Measurements from ENCODE around the gene KCNQ1.

Gene KCNQ1

DNA sequence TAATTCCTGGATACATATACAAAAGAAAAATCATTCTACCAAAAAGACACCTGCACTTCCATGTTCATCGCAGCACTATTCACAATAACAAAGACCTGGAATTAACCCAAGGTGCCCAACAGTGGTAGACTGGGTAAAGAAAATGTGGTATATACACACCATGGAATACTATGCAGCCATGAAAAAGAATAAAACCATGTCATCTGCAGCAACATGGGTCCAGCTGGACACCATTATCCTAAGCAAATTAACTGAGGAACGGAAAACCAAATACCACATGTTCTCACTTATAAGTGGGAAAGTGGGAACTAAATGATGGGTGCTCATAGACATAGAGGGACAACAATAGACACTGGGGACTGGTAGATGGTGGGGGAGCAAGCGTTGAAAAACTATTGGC is 5.0 kb upstream of the KCNQ1 start:
- Histone ChIP-seq H3K4me3 (replicated peaks; ENCODE audit: low read depth, low read length) (no peak overlapping the region), H3K27me3 (replicated peaks; ENCODE audit: control insufficient read depth, insufficient read depth, low read length) (no peaks in the 10 kb centered on the region), H3K36me3 (ENCODE audit: control insufficient read depth, insufficient read depth, low read length) (no peaks in the 10 kb centered on the region)
- TF ChIP-seq CTCF (IDR thresholded peaks at IDR 0.05; ENCODE audit: insufficient read depth, low read length, poor library complexity, severe bottlenecking): no peak
- DNase-seq (ENCODE audit: extremely low read depth, insufficient read length): no peak

DNA sequence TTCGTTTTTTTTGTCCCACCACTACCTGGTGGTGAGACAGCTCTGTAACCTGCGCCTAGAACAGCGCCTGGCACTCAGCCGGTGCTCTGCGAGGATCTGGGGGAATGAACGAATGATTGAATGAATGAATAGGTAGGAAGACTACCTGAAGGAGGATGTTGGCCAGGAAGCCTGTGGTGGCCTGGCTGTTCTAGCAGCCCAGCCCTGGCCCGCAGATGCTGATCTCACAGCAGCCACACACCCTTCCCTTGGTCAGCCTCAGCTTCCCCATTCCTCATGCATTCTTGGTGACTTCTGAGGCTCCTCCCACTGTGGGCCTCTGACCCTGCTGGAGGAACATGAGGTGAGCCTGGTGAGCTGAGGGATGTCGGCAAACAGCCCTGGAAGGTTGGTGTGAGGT is 4.2 kb upstream of the KCNQ1 start:
- Histone ChIP-seq H3K4me3 (replicated peaks; ENCODE audit: low read depth, low read length) (no peak overlapping the region), H3K27me3 (replicated peaks; ENCODE audit: control insufficient read depth, insufficient read depth, low read length) (no peaks in the 10 kb centered on the region; the same call in 1 of the 2 replicates), H3K36me3 (ENCODE audit: control insufficient read depth, insufficient read depth, low read length) (no peaks in the 10 kb centered on the region)
- TF ChIP-seq CTCF (IDR thresholded peaks at IDR 0.05; ENCODE audit: insufficient read depth, low read length, poor library complexity, severe bottlenecking): no peak
- DNase-seq (ENCODE audit: extremely low read depth, insufficient read length): no peak

DNA sequence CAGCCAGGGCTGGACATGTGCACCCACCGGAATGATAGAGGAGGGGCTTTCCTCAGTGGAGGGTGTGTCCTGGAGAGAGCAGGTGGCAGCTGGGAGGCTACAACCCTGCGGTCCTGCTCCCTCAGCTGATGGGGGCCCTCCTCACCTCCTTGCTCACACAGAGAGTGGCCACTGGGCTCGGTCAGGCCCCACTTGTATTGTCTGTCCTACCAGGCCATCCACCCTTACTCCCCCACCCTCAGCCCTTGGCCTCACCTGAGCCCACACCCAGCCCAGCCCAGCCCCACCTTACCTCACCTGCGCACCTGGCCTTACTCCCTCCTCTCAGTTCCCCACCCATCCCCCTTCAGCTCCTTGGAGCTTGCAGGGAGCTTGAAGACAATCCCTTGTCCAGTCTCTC is 3.6 kb upstream of the KCNQ1 start:
- no peak for TF ChIP-seq CTCF (IDR thresholded peaks at IDR 0.05; ENCODE audit: insufficient read depth, low read length, poor library complexity, severe bottlenecking)
- H3K36me3 ChIP-seq (ENCODE audit: control insufficient read depth, insufficient read depth, low read length): no peaks in the 10 kb centered on the region
- DNase-seq (ENCODE audit: extremely low read depth, insufficient read length): no peak
- no peak overlapping the region for H3K4me3 ChIP-seq (replicated peaks; ENCODE audit: low read depth, low read length)
- peaks cover under 1% of the 10 kb centered on the region; the same call in 1 of the 2 replicates for H3K27me3 ChIP-seq (replicated peaks; ENCODE audit: control insufficient read depth, insufficient read depth, low read length)

- DNase-seq (ENCODE audit: extremely low read depth, insufficient read length): no peak
- Histone ChIP-seq H3K36me3 (ENCODE audit: control insufficient read depth, insufficient read depth, low read length) (no peaks in the 10 kb centered on the region), H3K27me3 (replicated peaks; ENCODE audit: control insufficient read depth, insufficient read depth, low read length) (peaks cover 2% of the 10 kb centered on the region), H3K4me3 (replicated peaks; ENCODE audit: low read depth, low read length) (no peak overlapping the region)
- TF ChIP-seq CTCF (IDR thresholded peaks at IDR 0.05; ENCODE audit: insufficient read depth, low read length, poor library complexity, severe bottlenecking): no peak
These were observed 2.2 kb upstream of the KCNQ1 start for GRCh38 chr11:2442589-2442988.

- no peak overlapping the region for H3K4me3 ChIP-seq (replicated peaks; ENCODE audit: low read depth, low read length)
- TF ChIP-seq CTCF (IDR thresholded peaks at IDR 0.05; ENCODE audit: insufficient read depth, low read length, poor library complexity, severe bottlenecking): no peak
- peaks cover 2% of the 10 kb centered on the region for H3K27me3 ChIP-seq (replicated peaks; ENCODE audit: control insufficient read depth, insufficient read depth, low read length)
- no peaks in the 10 kb centered on the region for H3K36me3 ChIP-seq (ENCODE audit: control insufficient read depth, insufficient read depth, low read length)
- no peak for DNase-seq (ENCODE audit: extremely low read depth, insufficient read length)
These were observed 1.4 kb upstream of the KCNQ1 start for GRCh38 chr11:2443406-2443805.

All from GM06990 (cell line).